ENCODE results near the gene CRYGB. TPM values are rescaled to one million over a fixed set of nuclear protein-coding genes. Genes with fewer than 3 reads are reported as not detected.

CRYGB gene
- total and polyA plus RNA-seq, 2 of the 13 experiments (the other 11 are each of a cell fraction or from before 2014, with no cell fraction given), result not detected

GRCh38 chr2:208135794-208136715 is 9.9 kb downstream of the CRYGB start (continued):
- no peak for TF ChIP-seq HNF1A (IDR thresholded peaks at IDR 0.05; ENCODE audit: low read depth)
- TF ChIP-seq HNF1A (CRISPR knock-in tag; IDR thresholded peaks at IDR 0.05; ENCODE audit: borderline replicate concordance), result 0 out of 2 replicates have a peak, but pooled peaks have one; percentile 20
- TF ChIP-seq, protein P1, sequence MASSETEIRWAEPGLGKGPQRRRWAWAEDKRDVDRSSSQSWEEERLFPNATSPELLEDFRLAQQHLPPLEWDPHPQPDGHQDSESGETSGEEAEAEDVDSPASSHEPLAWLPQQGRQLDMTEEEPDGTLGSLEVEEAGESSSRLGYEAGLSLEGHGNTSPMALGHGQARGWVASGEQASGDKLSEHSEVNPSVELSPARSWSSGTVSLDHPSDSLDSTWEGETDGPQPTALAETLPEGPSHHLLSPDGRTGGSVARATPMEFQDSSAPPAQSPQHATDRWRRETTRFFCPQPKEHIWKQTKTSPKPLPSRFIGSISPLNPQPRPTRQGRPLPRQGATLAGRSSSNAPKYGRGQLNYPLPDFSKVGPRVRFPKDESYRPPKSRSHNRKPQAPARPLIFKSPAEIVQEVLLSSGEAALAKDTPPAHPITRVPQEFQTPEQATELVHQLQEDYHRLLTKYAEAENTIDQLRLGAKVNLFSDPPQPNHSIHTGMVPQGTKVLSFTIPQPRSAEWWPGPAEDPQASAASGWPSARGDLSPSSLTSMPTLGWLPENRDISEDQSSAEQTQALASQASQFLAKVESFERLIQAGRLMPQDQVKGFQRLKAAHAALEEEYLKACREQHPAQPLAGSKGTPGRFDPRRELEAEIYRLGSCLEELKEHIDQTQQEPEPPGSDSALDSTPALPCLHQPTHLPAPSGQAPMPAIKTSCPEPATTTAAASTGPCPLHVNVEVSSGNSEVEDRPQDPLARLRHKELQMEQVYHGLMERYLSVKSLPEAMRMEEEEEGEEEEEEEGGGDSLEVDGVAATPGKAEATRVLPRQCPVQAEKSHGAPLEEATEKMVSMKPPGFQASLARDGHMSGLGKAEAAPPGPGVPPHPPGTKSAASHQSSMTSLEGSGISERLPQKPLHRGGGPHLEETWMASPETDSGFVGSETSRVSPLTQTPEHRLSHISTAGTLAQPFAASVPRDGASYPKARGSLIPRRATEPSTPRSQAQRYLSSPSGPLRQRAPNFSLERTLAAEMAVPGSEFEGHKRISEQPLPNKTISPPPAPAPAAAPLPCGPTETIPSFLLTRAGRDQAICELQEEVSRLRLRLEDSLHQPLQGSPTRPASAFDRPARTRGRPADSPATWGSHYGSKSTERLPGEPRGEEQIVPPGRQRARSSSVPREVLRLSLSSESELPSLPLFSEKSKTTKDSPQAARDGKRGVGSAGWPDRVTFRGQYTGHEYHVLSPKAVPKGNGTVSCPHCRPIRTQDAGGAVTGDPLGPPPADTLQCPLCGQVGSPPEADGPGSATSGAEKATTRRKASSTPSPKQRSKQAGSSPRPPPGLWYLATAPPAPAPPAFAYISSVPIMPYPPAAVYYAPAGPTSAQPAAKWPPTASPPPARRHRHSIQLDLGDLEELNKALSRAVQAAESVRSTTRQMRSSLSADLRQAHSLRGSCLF (CRISPR knock-in tag; IDR thresholded peaks at IDR 0.05; ENCODE audit: borderline replicate concordance), result no peak
- TF ChIP-seq SAFB2 (CRISPR knock-in tag; IDR thresholded peaks at IDR 0.05; ENCODE audit: borderline replicate concordance, low read depth), result no peak
- TF ChIP-seq, protein P2, sequence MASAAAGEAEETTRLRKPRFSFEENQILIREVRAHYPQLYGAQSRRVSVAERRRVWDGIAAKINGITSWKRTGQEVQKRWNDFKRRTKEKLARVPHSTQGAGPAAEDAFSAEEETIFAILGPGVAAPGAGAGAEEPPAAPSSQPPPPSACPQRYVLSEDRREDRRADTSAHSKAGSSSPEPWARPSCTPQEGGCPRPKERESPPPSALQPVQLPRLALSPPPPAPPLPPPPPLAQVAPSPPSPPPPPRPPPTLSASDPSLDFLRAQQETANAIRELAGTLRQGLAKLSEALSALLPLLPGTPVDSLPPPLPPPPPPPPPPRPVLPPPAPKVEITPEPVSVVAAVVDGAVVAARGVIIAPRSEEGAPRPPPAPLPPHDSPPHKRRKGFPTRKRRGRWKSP (CRISPR knock-in tag; IDR thresholded peaks at IDR 0.05), result no peak
- TF ChIP-seq PLRG1 (conservative IDR thresholded peaks at IDR 0.05), result no peak
- TF ChIP-seq ZBTB4 (CRISPR knock-in tag; IDR thresholded peaks at IDR 0.05; ENCODE audit: borderline replicate concordance), result no peak
- TF ChIP-seq ZNF160 (CRISPR knock-in tag; IDR thresholded peaks at IDR 0.05), result no peak
- TF ChIP-seq GPN1 (CRISPR knock-in tag; IDR thresholded peaks at IDR 0.05; ENCODE audit: borderline replicate concordance), result no peak
- TF ChIP-seq SNAPC2 (CRISPR knock-in tag; IDR thresholded peaks at IDR 0.05), result 0 out of 2 replicates have a peak, but pooled peaks have one; percentile 43
- no peak for TF ChIP-seq KDM3A (CRISPR knock-in tag; IDR thresholded peaks at IDR 0.05; ENCODE audit: low read depth)
- no peak for TF ChIP-seq NFRKB (IDR thresholded peaks at IDR 0.05)
- TF ChIP-seq ZNF773 (CRISPR knock-in tag; IDR thresholded peaks at IDR 0.05; ENCODE audit: borderline replicate concordance), result no peak
- no peak for TF ChIP-seq SP2 (CRISPR knock-in tag; IDR thresholded peaks at IDR 0.05)
- TF ChIP-seq RBAK (CRISPR knock-in tag; IDR thresholded peaks at IDR 0.05), result no peak

All from HepG2 (cell line).